Activated B cell treated with CpG ODN at 0.5 μM for 24 hours (primary cell): Measurements from ENCODE around the gene CFDP1. TPM values are rescaled to one million over a fixed set of nuclear protein-coding genes. Genes with fewer than 3 reads are reported as not detected.

Experiments used
- ATAC-seq: fragments of 200-7000 bp; cut with Tn5 transposase; one replicate; pipeline ENCODE4 v1.10.0; 2021; ENCODE audit warnings: low read depth, mild to moderate bottlenecking, moderate library complexity
- CTCF ChIA-PET: fragments of 350-600 bp; sonication (Branson Sonifier 250); formaldehyde crosslinking; loops from one replicate; lab custom pipeline; 2021; ENCODE audit warnings: antibody characterized with exemption; lab: Charles Lee
- POLR2A ChIA-PET: fragments of 350-600 bp; sonication (Branson Sonifier 250); formaldehyde crosslinking; loops from one replicate; lab custom pipeline; 2021; ENCODE audit warnings: antibody characterized with exemption; lab: Charles Lee
- DNase-seq: peaks from one replicate; pipeline ENCODE4 v3.0.0; 2022
- H3K27ac Mint-ChIP-seq: one replicate; pipeline ENCODE4 v1.8.0; 2020; ENCODE audit warnings: mixed read lengths
- H3K27me3 Mint-ChIP-seq: one replicate; pipeline ENCODE4 v1.8.0; 2021; ENCODE audit warnings: mixed read lengths
- H3K36me3 Mint-ChIP-seq: one replicate; pipeline ENCODE4 v1.8.0; 2021; ENCODE audit warnings: low read depth, mixed read lengths
- H3K4me1 Mint-ChIP-seq: one replicate; pipeline ENCODE4 v1.8.0; 2021; ENCODE audit warnings: mixed read lengths
- H3K4me3 Mint-ChIP-seq: one replicate; pipeline ENCODE4 v1.8.0; 2020; ENCODE audit warnings: mild to moderate bottlenecking, mixed read lengths
- H3K9me3 Mint-ChIP-seq: one replicate; pipeline ENCODE4 v1.8.0; 2020; ENCODE audit warnings: mixed read lengths
- intact Hi-C: fragments of 100-400 bp; cut with micrococcal nuclease; formaldehyde crosslinking; loops from one replicate; pipeline ENCODE4 v1.15.1; 2024
- total RNA-seq: library from RNA; stranded (reverse); gene quantifications from 2 replicates; pipeline ENCODE4 v1.2.3, GENCODE V29; 2022
- TF ChIP-seq, protein P1 (sequence below): fragments of 200-600 bp; IDR thresholded peaks from one replicate; pipeline ENCODE4 v1.8.0; 2022; ENCODE audit warnings: antibody characterized with exemption, mild to moderate bottlenecking

The CFDP1 gene
- total RNA-seq, 1 donor from 2014 or later = 32.0 TPM

DNA sequence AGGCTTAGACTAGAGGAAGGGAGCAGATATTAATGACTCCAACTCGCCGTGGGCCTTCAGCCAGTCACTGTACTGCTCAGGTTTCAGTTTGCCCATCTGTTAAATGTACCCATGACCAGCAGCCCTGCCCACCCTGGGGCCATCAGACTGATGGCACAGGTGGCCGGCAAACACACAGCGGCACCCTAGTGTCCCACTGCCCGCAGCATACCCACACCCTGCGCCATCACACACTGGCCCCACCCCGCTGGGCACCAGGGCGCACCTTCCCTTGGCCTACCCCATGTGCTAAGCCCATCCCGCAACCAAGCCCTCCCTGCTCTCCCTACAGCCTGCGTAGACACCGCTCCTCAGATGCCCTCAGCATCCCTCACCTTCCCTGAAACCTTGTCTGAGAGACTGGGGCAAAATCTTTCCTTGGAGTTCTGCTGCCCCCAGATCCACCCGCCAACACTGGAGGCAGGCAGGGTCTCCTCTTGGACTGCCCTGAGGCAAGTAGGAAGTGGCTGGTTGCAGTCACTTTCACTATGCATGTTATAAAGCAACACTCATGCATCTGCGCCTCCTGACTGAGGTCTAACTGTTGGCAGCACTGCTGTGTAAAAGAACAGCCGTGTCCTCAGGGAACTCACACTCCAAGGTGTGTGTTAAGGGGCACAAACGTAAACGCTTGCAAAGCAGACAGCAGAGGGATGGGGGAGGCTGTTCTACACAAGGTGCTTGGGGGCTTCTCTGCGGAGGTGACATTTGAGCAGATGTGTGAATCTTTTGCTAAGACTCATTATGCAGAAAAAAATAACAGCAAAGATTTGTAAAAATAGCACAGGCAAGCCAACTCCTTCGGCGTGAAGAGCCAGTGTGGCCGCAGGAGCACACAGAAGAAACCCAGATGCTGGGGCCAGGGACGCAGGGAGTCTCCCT, 175.2 kb downstream of the CFDP1 start:
- Mint-ChIP-seq H3K9me3 (no peaks in the 10 kb centered on the region), H3K4me3 (no peak overlapping the region), H3K36me3 (no peaks in the 10 kb centered on the region), H3K4me1 (no peaks in the 10 kb centered on the region), H3K27ac (no peak overlapping the region), H3K27me3 (peaks cover 65% of the 10 kb centered on the region)
- no peak for DNase-seq
- CTCF ChIA-PET = no interaction called here
- intact Hi-C loops = no loop called here
- TF ChIP-seq, protein P1, sequence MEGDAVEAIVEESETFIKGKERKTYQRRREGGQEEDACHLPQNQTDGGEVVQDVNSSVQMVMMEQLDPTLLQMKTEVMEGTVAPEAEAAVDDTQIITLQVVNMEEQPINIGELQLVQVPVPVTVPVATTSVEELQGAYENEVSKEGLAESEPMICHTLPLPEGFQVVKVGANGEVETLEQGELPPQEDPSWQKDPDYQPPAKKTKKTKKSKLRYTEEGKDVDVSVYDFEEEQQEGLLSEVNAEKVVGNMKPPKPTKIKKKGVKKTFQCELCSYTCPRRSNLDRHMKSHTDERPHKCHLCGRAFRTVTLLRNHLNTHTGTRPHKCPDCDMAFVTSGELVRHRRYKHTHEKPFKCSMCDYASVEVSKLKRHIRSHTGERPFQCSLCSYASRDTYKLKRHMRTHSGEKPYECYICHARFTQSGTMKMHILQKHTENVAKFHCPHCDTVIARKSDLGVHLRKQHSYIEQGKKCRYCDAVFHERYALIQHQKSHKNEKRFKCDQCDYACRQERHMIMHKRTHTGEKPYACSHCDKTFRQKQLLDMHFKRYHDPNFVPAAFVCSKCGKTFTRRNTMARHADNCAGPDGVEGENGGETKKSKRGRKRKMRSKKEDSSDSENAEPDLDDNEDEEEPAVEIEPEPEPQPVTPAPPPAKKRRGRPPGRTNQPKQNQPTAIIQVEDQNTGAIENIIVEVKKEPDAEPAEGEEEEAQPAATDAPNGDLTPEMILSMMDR = no peak
- POLR2A ChIA-PET = no interaction called here
- ATAC-seq = no peak

DNA sequence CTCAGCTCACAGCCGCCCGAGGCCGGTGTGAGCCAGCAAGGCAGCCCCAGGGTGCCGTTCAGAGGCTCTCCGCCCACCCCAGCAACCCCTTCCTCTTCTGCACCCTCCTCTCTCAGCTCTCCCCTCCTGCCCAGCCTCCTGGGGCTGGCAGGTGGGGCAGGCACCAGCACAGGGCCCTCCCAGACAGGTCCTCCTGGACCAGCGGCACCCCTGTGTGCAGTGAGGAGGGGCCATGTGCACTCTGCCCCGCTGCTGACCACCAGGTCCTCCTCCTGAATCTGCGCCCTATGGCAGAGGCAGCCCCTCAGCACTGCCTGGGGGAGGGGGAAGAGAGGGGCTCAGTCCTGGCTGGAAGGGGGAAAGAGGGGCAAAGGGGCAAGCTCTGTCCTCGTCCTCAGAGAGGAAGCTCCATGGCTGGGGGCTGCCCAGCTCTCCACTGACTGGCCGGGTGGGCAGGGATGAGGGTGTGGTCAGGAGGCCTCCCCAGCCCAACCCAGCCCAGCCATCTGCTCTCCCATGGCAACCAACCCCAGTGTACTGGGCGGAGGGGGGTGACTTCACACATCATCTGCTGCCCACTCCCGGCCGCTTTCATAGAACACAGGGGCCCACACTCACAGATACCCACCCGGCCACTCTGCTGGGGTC, 176.5 kb downstream of the CFDP1 start:
- Mint-ChIP-seq H3K9me3 (no peaks in the 10 kb centered on the region), H3K27ac (no peak overlapping the region), H3K4me1 (peaks cover 3% of the 10 kb centered on the region), H3K36me3 (no peaks in the 10 kb centered on the region), H3K27me3 (peaks cover 63% of the 10 kb centered on the region), H3K4me3 (no peak overlapping the region)
- ChIA-PET POLR2A (no interaction called here), CTCF (no interaction called here)
- intact Hi-C loops = no loop called here
- TF ChIP-seq, protein P1 = no peak
- DNase-seq (no peak), ATAC-seq (no peak)

DNA sequence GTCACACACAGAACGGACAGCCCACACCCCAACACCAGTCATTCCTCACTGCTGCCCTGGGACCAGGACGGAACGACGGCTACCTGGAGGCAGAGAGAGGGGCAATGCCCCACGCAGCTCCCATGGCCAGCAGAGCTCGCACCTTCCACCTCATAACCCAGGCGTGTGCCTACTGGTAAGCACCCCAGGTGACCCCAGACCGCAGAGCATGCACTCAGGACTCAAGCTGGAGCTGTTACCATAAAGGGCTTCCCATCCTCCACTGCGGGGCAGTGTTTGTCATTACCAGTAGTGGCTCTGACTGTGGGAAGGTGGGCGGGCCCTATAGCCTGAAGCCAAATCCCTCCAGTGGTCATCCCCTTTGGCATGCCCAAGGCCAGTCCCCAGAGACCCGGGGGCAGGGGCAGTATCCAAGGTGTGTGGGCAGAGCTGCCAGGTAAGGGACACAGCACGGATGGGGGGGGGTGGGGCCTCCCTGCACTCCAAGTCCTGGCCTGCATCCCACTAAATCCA, 177.2 kb downstream of the CFDP1 start:
- TF ChIP-seq, protein P1 = no peak
- no peak overlapping the region for H3K27ac Mint-ChIP-seq
- POLR2A ChIA-PET = no interaction called here
- no peak for ATAC-seq
- H3K4me3 Mint-ChIP-seq = no peak overlapping the region
- peaks cover 6% of the 10 kb centered on the region for H3K4me1 Mint-ChIP-seq
- H3K27me3 Mint-ChIP-seq = peaks cover 61% of the 10 kb centered on the region
- intact Hi-C loops = no loop called here
- CTCF ChIA-PET = no interaction called here
- no peaks in the 10 kb centered on the region for H3K9me3 Mint-ChIP-seq
- no peaks in the 10 kb centered on the region for H3K36me3 Mint-ChIP-seq
- DNase-seq = no peak

DNA sequence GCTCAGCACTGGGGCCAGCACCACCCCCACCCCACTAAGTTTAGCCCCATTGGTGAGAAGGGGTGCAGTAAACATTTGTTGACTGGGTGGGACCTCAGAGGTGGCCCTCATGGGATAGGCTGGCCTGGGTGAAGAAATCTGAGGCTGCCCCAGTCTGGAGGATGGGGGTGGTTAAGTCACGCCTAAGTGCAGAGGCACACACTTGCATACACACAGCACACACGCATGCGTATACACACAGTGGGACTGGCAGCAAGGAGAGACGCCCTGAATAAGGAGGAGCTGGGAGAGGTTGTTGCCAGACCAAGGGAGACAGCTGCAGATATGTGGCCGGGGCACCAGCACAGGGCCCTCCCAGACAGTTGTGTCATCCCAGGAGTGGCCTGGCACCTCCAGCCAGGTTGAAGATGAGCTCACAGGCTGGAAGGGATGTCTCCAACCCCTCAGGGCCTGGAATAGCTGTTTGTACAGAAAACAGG, 178.9 kb downstream of the CFDP1 start:
- ChIA-PET CTCF (no interaction called here), POLR2A (no interaction called here)
- DNase-seq (no peak), ATAC-seq (no peak)
- TF ChIP-seq, protein P1 = no peak
- Mint-ChIP-seq H3K4me1 (peaks cover 12% of the 10 kb centered on the region), H3K9me3 (no peaks in the 10 kb centered on the region), H3K4me3 (no peak overlapping the region), H3K27ac (no peak overlapping the region), H3K36me3 (no peaks in the 10 kb centered on the region), H3K27me3 (peaks cover 60% of the 10 kb centered on the region)
- intact Hi-C loops = no loop called here
